ENCODE results near the gene PTPRN2.

GRCh38 chr7:158322616-158323530 is 264.8 kb downstream of the PTPRN2 start:
- TF ChIP-seq CTCF (IDR thresholded peaks at IDR 0.05; ENCODE audit: low read depth, low read length), result no peak
- TF ChIP-seq POLR2A (IDR thresholded peaks at IDR 0.05; ENCODE audit: extremely low read depth, insufficient read length), result no peak
- no peak for TF ChIP-seq MYC (IDR thresholded peaks at IDR 0.05; ENCODE audit: low read depth, low read length)
- no peak for TF ChIP-seq MAX (IDR thresholded peaks at IDR 0.05; ENCODE audit: low read depth, low read length)
